LNCAP (cell line): ENCODE results near the gene TRPC4.

Source experiments
- CTCF ChIP-seq: fragments of 450-650 bp; IDR thresholded peaks from 2 replicates; pipeline ENCODE4 v1.5.1; 2017; ENCODE audit warnings: mild to moderate bottlenecking

TRPC4 gene

DNA sequence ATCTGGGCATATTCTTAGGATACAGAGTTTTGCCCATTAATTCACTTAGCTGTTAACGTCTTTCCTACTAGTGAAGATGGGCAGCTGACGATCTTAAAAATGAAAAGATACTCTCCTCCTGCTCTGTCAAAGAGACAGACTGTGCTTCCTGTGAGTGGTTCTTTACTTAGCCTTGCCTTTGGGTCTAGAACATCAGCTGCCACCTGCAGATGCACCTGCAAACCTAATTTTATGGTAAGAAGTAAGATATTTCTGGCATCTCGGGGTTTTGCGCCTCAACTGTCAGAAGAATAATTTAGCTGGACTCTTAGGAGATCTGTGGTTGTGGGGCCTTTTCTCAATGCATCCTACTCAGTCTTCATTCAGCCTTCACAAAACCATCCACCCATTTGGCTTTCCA, 36.2 kb downstream of the TRPC4 start:
- no peak for TF ChIP-seq CTCF

- TF ChIP-seq CTCF: no peak
These were observed 53.3 kb downstream of the TRPC4 start for GRCh38 chr13:37816276-37816675.

DNA sequence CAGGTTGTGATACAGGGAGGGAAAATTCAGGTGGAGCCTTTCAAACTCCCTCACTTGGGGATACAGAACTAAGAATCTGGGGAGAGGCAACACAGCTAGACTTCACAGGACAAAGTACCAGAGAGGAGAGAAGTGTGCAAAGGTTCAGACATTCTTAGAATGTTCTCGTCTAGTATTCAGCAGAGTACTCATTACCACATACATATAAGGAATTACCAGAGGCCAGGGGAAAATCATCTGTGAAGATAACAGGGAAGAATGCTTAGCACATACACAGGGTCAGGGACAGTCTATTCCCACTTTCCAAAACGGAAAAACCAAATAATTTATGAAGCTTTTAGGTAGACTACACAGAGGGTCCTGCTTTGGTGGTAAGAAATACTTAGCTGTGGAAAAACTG, 58.1 kb downstream of the TRPC4 start:
- no peak for TF ChIP-seq CTCF

DNA sequence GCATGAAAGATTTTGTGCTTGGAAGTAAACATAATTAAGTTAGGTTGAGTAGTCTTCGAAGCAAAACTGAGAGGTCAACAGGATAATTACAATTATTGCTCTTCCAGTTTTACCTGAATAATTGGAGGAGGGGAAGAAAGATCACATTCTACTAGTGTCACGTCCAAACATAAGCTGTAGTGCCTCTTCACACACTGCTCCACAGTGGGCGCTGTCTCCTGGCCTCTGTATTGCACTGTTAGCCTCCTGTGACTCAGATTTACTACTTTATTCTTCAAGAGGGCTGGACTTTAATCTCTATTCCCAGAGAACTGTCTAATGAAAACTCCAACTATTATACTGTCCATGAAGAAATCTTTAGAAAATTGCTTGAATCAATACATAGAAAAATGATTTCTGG, 62.9 kb downstream of the TRPC4 start:
- TF ChIP-seq CTCF: no peak

GRCh38 chr13:37797631-37798030, 71.9 kb downstream of the TRPC4 start:
- TF ChIP-seq CTCF: no peak

DNA sequence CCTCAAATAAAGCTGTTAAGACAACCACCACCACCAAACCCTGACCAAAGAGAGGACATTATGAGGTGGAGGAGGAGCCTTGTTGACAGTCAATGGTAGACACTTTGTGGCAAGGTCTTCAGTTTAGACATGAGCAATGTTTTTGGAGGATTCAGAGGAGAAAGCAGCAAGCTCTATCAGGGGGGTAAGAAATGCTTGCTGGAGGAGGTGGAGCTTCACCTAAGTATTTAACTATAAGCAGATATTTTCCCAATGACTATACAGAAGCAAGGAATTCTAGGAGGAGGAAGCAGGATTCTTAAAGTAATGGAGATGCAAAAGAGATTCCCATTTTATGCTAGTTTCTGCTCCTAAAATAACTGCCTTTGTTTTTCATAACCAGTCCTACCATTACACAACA, 74.2 kb downstream of the TRPC4 start:
- TF ChIP-seq CTCF: no peak

DNA sequence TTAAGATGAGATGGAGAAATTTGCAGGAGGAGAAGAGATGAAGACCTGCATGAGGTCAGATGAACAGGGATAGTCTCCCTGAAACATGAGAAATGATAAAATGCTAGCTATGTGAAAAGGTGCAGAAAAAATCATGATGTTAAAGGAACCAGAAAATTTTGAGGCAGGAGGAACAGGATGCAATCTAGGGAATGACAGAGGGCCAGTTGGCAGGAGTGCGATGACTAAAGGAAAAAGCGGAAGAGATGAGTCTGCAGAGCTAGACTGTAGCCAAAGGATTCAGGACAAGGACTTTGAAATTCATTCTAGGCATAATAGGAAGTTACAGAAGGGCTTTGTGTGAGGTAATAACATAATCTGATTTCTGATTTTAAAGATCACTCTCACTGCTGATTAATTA, 77.9 kb downstream of the TRPC4 start:
- TF ChIP-seq CTCF: no peak

GRCh38 chr13:37788346-37788745, 81.2 kb downstream of the TRPC4 start:
- TF ChIP-seq CTCF: no peak
